Renal pelvis (tissue), 4 donors: Measurements from ENCODE around the gene BFSP1. TPM values are rescaled to one million over a fixed set of nuclear protein-coding genes. Genes with fewer than 3 reads are reported as not detected.

Experiments used
- DNase-seq: peaks from one replicate; pipeline ENCODE4 v3.0.0-alpha.2; 2013
- polyA plus RNA-seq, 3 donors: library from polyadenylated mRNA; unstranded; fragments of 120-200 nt; gene quantifications; one replicate each; pipeline ENCODE4 v1.2.1, GENCODE V29; 2013; ENCODE audit not compliant: insufficient read length in 3 of 3

The BFSP1 gene
- polyA plus RNA-seq, 3 donors, result 3.3 to 4.2 (median 4.1) TPM

DNA sequence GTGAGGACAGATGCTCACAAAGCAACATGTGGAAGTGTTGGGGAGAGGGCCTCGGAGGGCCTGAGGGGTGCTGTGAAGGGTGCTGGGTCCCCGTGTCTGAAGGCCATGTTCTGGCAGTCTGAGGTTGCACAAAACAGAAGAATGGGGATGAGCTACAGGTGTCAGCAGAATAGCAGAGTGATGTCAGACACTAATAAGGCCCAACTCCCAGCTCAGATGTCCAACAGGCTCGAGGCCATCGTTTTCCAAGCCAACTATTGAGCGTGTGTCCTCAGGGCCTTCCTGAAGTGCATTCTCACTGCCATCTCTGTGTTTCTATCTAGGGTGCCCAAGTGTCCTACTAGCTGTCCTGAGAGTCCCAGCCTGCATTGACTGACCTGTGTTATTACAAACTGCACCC lies 7.9 kb downstream of the BFSP1 start:
- no peak for DNase-seq

DNA sequence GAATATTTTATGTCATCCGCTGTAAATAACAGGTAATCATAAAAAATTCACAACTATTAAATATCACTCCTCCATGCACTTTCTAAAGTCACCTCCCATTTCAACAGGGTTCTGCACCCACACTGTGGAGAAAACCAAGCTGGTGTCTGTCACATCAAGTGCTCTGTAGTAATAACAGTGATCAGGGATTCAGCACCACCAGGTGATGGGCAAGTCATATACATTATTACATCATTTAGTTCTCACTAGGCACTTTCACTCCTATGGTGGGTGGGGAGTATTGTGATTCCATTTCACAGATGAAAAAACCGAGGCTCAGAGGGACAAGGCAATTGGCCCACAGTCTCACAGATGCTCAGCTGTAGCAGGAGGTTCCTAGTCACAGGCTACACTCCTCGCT lies 8.7 kb downstream of the BFSP1 start:
- DNase-seq, result no peak

DNA sequence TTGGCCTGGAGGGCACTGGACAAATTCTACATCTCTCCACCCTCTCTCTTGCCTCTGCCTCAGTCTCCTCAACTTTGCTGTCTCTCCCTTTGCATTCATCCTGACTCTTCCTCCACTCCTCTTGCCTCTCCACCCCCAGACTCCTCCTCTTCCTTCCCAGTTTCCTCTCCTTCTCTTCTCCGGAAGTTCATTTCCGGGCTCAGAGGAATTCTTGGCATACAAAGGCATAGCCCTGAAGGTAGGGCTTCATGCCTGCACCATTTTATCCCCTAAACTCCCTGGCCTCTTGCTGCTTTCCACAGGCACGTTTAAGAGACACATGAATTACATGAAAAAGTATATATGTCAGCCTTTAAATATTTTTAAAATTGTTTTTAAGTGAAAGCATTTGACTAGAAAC lies 10.6 kb downstream of the BFSP1 start:
- no peak for DNase-seq

DNA sequence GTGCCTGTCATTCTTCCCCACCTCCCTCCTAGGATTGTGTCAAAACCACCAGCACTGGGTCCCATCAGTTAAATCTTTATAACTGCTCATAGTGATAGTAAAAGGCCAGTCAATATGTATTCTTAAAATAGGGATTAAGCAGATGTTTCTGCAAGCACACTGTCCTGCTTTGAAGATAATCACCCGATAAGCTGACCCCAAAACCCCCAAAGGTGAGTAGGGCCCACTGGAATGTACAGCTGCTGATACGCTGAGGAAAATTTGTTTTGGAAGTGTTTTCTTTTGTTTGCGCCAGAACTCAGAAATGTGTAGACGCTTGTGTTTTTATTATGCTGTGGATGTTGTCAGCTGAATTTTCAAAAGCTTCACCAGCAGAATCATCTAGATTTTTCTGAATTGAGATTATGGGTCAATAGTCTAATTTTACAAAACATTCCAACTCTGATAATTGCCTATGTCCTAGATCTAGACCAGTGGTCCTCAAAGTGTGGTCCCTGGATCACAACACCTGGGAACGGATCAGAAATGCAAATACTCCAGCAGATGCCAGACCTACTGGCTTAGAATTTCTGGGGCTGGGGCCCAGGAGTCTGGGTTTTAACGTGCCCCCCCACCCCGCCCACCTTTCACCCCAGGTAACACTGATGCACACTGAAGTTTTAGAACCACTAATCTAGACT lies 11.4 kb downstream of the BFSP1 start:
- no peak for DNase-seq

DNA sequence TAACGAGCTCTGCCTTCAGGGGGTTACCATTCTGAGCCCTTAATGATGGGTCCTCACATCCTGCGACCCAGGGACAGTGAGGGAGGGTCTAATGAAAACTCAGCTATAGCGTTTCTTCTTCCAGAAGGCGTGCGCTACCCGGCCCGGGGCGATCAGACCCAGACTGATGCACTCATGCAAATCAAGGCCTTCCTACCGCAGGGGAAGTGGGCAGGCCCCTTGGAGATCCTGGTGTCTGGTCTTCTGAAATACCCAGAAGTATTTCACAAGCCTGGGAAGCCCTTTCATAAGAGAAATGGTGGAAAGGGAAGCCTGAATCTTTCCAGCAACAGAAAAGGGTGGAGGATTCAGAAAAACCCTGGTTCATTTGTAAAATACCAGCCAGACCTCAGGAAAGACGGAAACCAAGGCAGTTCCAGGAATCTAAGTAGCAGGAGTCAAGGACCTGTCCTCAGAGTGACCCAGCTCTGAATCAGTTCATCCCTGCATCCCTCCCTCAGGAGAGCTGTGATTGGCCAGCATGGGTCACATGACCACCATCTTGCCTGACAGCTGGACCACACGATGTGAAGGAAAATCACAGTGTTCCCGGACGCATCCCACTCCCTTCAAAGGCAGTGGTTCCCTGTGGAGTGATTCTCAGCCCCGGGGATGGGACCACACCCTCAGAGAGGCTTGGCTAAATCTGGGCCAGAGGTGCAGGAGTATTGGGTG lies 12.7 kb downstream of the BFSP1 start:
- no peak for DNase-seq

DNA sequence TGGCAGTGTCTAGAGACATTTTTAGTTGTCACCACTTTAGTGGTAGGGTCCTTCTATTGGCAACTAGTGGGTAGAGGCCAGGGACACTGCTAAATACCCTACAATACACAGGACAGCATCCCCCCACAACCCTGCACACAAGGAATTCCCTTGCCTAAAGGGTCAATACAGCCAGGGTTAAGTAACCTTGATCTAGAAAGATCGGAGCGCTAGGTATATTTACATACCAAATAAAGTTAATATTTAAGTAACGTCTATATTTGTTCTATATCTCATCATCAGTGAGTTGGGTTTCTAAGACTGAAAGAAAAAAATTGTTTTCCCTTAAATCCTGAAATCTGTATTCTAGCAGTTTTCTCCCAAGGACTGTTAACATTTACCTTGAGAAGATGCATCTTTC lies 16.1 kb downstream of the BFSP1 start:
- no peak for DNase-seq

DNA sequence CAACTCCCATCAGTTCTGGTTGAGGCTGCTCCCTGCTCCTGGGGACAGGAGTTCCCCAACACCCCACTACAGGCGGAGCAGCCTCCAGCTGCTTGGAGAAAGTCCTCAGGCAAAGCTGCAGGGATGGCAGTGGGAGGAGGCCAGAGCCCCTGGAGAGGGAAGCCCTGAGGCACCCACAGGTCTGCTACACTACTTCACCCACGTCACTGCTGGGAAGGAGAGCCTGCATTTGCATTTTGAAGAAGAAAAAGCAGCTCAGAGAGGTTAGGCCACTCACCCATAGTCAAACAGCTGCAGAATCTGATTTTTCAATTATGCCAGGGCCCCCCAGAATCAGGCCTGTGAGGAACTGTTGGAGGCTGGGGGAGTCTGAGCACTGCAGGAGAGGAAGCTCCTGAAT lies 17.2 kb downstream of the BFSP1 start:
- DNase-seq, result no peak

DNA sequence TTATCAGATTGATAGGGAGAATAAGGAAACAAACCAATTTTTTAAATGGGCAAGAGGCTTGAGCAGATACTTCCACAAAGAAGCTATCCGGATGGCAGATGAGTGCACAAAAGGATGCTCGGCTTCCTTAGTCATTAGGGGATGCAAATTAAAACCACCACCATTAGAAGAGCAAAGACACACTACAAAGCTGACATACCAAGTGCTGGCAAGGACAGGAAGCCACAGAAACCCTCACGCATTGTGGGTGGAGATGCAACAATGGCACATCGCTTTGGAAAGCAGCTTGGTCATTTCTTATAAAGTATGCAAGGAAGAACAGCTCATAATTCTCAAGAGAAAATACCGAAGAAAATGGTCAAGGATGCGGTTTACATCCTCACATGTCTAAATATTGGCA lies 19.8 kb downstream of the BFSP1 start:
- no peak for DNase-seq

DNA sequence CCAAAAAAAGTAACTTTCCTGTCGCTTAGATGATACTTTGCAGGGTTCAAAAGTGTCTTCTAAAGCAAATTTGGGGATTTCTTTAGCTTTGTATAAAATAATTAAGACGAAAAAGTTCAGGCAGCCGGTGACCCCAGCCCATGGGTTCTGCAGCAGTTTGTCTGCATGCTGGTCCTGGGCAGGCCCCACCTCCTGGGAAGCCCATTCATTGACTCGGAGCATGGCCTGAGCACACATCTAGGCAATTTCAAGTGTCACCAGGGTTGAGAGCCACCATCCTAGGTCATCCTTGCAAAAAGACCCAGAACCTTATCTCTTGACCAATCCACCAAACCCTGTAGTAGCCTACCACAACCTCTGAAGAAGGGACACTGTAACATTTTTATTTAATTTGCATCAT lies 20.6 kb downstream of the BFSP1 start:
- DNase-seq, result no peak

DNA sequence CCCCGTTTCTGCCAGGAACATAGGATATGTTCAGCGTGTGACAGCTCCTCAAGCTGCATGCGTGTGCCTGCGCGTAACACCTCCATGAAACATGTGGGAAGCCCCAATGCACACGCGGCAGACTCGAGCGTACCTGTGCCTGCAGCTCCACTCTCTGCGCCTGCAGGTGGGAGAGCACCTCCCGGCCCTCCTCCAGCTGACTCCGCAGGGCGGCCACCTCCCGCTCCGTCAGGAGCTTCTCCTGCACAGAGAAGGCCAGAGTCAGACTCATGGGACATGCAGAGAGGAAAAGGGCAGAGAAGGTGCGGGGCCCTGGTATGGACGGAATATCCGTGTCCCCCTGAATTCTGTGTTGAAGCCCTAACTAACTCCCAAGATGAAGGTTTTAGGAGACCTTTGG lies 22.4 kb downstream of the BFSP1 start:
- DNase-seq, result no peak

DNA sequence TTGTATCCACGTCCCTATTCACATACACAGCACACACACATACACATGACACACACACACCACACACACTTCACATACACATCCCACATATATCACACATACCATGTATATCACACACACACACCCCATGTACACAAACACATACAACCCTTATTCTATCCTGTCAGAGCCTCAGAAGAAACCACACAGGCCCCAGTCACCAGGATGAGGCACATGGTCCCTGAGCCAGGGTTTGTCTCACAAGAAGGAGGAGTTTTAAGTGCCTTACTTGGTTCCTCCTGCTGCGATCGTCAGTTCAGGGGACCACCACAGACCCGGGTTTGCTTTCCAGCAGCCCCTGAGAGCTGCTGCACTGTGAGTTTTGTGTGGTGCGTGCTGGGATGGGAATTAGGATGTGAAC lies 23.6 kb downstream of the BFSP1 start:
- no peak for DNase-seq

DNA sequence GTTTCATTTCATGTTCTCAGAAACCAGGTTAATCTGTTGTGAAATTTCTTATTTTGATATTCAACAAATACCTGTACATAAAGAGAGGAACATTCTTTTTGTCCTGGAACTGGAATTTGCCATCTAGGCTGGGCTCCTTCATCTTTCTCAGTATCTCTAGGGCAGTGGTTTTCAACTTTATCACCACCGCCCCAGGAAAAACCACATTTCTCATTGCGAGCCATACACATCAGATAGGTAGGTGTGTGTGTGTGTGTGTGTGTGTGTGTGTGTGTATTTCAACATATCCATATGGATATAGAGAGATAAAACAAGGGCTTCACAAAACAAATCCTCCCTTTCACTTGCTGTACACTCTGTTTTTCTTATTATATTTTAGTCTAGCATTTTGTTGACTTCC lies 24.1 kb downstream of the BFSP1 start:
- DNase-seq, result no peak

DNA sequence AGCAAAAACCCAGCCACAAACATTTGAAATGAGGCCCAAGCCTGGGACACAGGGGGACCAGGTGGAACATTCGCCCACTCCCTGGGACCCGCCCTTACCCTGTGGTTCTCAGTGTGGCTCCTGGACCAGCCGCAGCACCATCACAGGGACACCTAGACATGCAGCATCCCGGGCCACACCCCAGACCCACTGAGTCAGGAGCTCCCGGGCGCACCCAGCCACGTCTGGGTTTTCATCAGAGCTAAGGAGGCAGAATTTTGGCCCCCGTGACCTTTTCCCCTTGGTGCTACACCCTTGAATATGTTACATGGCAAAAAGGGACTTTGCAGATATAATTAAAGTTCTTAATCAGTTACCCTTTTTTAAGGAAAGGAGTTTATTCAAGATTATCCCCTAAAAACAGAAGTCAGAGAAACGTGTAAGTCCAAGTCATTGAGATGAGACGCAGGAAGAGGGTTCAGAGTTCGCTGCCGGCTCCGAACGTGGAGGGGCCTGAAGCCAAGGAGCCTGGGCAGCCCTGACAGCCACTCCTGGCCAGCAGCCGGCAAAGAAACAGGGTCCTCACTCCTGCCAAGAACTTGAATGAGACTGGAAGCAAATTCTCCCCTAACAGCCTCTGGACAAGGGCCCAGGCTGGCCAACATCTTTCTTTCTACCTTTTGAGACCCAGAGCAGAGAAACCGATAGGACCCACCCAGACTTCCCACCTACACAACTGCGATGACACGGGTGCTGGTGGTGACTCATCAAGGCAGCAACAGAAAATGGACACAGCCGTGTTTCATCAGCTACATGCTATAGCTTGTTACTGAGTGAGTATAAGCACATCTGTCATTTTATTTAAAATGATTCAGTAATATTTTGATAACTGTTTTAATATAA lies 25.3 kb downstream of the BFSP1 start:
- no peak for DNase-seq

DNA sequence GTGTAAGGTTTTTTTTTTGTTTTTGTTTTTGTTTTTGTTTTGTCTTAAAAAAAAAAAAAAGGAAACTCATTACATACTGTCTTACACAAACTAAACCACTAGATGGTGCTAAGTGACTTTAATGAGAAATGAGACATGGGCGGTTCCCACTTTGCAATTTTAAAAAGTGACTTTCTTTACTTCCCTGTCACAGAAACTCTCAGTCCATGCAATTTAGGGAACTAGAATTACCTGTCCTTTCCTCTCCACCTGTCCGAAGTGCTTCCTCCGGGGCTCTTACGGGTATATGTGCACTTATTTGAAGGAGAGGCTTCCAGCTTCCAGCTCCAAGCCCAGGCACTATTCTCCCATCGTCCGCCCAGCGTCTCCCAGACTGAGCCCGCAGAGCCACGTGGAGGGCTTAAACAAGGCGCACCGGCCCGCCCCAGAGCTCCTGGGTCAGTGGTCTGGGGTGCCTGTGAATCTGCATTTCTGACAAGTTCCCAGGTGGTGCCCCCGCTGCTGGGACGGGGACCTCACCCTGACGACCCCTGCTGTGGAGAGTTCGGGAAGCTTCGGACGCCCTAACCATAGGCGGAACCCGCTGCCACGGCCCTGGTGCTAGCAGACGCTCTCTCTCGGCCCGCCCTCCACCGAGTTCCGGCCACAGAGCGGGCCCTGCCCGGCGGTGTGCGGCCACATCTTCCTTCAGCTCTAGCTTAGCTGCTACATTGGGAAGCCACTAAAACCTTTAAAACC lies 26.1 kb downstream of the BFSP1 start:
- peak; percentile 67 for DNase-seq

DNA sequence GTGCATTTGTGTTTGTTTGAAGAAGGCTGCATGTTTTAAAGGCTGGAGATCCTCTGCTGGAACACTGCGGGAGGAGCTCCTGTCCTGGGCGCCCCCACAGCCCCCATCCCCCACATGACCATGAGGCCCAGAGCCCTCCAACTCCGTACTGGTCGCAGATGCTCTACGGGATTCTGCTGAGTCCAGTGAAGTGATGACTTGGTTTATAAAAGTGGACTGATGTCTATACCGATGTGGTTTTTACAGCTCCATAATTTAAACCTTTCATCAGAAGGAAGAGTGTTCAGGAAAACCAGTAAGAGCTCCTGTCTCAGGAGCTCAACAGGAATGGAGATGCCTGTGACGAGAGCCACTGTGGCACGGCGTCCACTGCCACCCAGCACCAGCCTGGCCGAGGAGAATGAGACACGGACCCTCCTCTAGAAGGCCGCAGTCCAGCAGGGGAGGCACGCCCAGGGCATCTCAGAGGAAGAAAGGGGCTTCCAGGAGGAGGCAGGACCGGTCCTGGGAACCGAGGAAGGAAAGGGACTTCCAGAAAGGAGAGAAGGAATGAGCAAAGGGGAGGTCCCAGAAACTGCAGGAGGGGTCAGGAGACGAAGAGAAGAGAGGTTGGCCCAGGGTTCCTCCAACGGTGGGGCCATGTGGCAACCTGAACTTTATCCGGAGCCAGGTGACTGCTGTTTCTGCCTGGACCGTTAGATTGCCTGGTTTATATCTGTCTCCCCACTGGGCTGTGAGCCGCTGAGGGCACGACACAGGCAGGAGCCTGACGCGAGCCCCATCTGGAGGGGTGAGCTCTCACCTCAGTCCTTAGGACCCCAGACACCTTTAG lies 26.9 kb downstream of the BFSP1 start:
- no peak for DNase-seq

DNA sequence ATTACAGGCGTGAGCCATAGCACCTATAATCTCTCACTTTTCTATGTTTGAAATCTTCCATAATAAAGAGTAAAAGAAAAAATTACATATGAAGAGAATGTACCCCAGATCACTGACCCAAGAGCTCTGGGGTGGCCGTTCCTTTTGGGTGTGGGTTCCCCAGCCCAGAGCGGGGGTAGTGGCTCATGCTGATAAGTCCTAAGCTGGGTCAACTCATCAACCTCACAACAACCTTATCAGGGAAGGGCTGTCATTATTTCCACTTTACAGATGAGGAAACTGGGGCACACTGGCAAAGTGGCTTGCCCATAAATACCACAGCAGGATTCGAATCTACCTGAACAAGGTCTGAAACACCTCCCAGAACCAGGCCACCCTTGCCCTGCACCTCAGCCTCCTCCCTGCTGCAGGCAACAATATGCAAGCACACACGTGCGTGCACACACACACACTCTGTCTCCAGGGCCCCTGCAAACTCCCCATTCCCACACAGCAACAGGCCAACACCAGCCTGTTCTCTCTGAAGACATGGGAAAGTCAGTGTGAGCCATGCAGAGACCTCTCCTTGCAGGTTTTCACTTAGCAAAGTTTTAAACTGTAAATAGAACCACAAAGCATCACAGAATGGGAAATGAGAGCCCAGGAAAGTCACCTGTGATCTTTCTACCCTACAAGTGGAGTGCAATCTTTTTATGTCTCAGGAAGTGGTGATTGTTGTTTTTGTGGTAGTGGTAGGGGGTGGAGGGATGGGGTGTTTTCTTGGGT lies 27.7 kb downstream of the BFSP1 start:
- DNase-seq, result no peak

DNA sequence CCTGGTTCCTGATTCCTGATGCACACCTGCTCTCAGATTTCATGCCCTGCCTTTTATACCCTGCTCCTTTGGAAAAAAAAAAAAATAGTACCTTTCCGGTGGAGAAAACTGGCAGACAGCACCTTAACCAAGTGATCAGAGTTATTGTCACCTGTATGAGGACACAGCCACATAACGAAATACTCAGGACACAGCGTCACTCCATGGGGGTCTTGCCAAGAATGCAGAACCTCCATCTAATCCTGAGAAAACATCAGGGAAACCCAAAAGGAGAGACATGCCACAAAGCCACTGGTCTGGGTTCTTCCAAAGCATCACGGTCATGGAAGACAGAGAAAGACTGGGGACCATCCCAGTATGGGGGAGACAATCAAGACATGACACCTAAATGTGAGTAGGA lies 29.1 kb downstream of the BFSP1 start:
- no peak for DNase-seq

DNA sequence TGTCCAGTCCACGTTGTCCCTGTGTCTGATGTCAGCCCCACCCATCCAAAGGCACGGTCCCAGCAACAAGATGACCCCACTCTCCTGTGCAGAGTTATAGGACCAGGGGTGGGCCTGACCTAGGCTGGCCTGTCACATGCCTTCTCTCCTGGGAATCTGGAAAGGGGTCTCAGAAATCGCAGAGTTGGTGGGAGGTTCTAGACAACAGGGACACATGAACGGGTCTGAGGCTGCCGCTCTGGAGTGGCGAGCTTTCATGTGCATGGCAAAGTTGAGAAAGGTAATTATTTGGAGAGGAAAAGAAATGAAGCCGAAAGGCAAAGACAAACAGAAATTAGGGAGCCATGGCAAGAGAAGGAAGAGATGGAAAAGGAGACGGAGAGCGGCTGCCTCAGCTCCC lies 29.5 kb downstream of the BFSP1 start:
- no peak for DNase-seq

DNA sequence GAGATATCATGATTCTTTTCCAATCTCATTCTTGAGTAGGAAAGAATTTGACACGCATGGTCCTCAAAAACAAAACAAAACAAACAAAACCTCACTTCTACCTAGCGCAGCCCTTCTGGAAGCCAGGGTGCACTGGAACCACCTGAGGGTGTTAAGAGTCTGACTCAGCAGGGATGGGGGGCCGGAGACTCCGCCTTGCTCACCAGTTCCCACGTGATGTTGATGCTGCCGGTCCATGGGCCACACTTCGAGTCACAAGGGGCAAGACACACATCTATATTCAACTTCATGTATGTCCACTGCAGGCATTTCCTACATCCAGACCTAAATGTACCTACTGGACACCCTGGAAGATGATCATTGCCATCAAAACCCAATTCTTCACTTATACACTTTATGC lies 30.4 kb downstream of the BFSP1 start:
- no peak for DNase-seq

DNA sequence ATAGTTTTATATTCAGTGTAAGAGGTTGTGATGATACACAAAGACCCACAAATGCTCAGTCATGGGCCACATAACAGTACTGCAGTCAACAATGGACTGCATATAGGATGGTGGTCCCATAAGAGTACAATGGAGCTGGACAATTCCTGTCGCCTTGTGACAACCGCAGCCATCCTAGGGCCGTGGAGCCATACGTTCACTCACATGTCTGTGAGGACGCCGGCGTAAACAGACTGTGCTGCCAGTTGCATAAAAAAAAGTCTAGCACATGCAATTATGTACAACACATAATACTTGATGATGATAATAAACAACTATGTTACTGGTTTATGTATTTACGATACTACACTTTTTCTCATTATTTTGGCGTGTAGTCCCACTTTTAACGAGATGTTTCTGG lies 30.9 kb downstream of the BFSP1 start:
- DNase-seq, result no peak

DNA sequence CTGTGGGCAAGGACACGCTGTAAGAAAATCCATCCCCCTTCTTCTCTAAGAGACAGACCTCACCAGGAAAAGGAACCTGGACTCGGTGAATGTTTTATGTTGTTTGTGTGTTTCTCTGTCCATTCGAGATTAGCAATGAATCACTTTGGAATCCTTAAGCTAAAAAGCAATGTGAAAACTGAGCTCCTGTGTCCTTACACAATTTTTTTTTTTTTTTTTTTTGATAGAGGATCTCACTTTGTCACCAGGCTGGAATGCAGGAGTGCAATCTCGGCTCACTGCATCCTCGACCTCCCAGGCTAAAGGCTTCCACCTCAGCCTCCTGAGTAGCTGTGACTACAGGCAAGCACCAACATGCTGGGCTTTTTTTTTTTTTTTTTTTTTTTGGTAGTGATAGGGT lies 32.1 kb downstream of the BFSP1 start:
- DNase-seq, result no peak
